Right cardiac atrium (tissue), 5 donors: Measurements from ENCODE around the gene TMEM242. TPM values are rescaled to one million over a fixed set of nuclear protein-coding genes. Genes with fewer than 3 reads are reported as not detected.

Source experiments
- ATAC-seq, 2 donors: fragments of 200-7000 bp; cut with Tn5 transposase; one replicate each; pipeline versions ENCODE4 v1.8.0 to v1.9.1; 2020; ENCODE audit warnings: moderate library complexity in 2 of 2, mild to moderate bottlenecking in 1 of 2
- DNase-seq, 3 donors: peaks; one replicate each; pipeline ENCODE4 v3.0.0-alpha.2; 2020
- H3K27ac ChIP-seq: one replicate; pipeline ENCODE4 v1.5.1; 2013; ENCODE audit warnings: mild to moderate bottlenecking, low read length, control low read depth, moderate library complexity
- H3K27me3 ChIP-seq: one replicate; pipeline ENCODE4 v1.6.1; 2013; ENCODE audit not compliant: control insufficient read depth, insufficient read depth
- H3K4me1 ChIP-seq: one replicate; pipeline ENCODE4 v1.6.1; 2013; ENCODE audit warnings: low read length; ENCODE audit not compliant: control insufficient read depth, insufficient read depth
- H3K4me3 ChIP-seq: one replicate; pipeline ENCODE4 v1.5.1; 2013; ENCODE audit warnings: low read length, control low read depth
- H3K9me3 ChIP-seq: one replicate; pipeline ENCODE4 v1.6.1; 2013; ENCODE audit warnings: low read length; ENCODE audit not compliant: control insufficient read depth
- WGBS: extraction: QIAGEN DNeasy Blood & Tissue Kit; methylation state at CpG from one replicate; pipeline ENCODE4 v1.1.7; 2013; 5-methylcytosine and 5-hydroxymethylcytosine counted together
- intact Hi-C, 4 donors: fragments of 100-400 bp; cut with DNase I; formaldehyde crosslinking; loops; one replicate each; pipeline versions ENCODE4 v1.11.0 to v1.14.0; 2022 to 2023
- long read RNA-seq, 4 donors: library from polyadenylated mRNA; unstranded; transcript quantifications; one replicate each; pipeline ENCODE4 v2.0.0, GENCODE V29; 2020 to 2021
- polyA plus RNA-seq: library from polyadenylated mRNA; stranded (reverse); fragments of 200-250 nt; gene quantifications from one replicate; pipeline ENCODE4 v1.2.3, GENCODE V29; 2013
- total RNA-seq, 4 donors: library from RNA; stranded (reverse); fragmentation: NEBNext Ultra II Directional; extraction: Animal tissue kit (Norgen Biotek cat#: 25700); gene quantifications; one replicate each; pipeline ENCODE4 v1.2.1, GENCODE V29; 2021
- donor health status: healthy with polysubstance abuse.
- donor health status: DM: no; HTN: yes; CAD: no.
- donor health status: DM: no; HTN: no; CAD: no.
- donor health status: DM: no; HTN: yes; CAD: no; lungs with severe emphysema.
- donor health status: DM: yes; HTN: yes; CAD: no.

Gene TMEM242
- total RNA-seq, result 10 to 100 TPM; 11.5 to 14.8 (median 13.8) TPM
- polyA plus RNA-seq, result 12.3 TPM
- long read RNA-seq, donor 1, full-length matches to known transcripts, result 29 of 31 reads
- long read RNA-seq, donor 1, partial matches to known transcripts, result 0 of 31 reads
- long read RNA-seq, donor 1, other reads (novel, unspliced or antisense), result 2 of 31 reads
- long read RNA-seq, donor 2, full-length matches to known transcripts, result 12 of 15 reads
- long read RNA-seq, donor 2, partial matches to known transcripts, result 2 of 15 reads
- long read RNA-seq, donor 2, other reads (novel, unspliced or antisense), result 1 of 15 reads
- long read RNA-seq, donor 3, full-length matches to known transcripts, result 46 of 51 reads
- long read RNA-seq, donor 3, partial matches to known transcripts, result 0 of 51 reads
- long read RNA-seq, donor 3, other reads (novel, unspliced or antisense), result 5 of 51 reads
- long read RNA-seq, donor 4, full-length matches to known transcripts, result 16 of 19 reads
- long read RNA-seq, donor 4, partial matches to known transcripts, result 1 of 19 reads
- long read RNA-seq, donor 4, other reads (novel, unspliced or antisense), result 2 of 19 reads

- H3K4me3 ChIP-seq, result peak within 1 kb of the TSS; percentile 61
- WGBS, result under 1% methylated on average over 42 of the region's 42 CpGs
- no peaks in the 10 kb centered on the region for H3K27me3 ChIP-seq
- ATAC-seq, result peak; percentile 95 to 96
- peak; percentile 91 to 96 (median 96) for DNase-seq
- H3K27ac ChIP-seq, result peak within 1 kb of the TSS; percentile 96
- intact Hi-C loops, result loop anchor here in 2 of 4 donors (10.0 kb wide), 1 partner anchor 61 kb away; the partner anchor contains the start of gene ZDHHC14 (in 2 of the 2)
- H3K4me1 ChIP-seq, result peaks cover 4% of the 10 kb centered on the region
- H3K9me3 ChIP-seq, result no peaks in the 10 kb centered on the region
Observed at GRCh38 chr6:157323255-157323965, at the start of gene TMEM242. Gene TMEM242 (minus strand): TSS chr6:157323519. CDS start chr6:157323499, 20 bp downstream.

GRCh38 chr6:157372501-157373280 is 49.4 kb upstream of the TMEM242 start:
- H3K4me3 ChIP-seq, result no peak overlapping the region
- no peak for ATAC-seq
- H3K27me3 ChIP-seq, result no peaks in the 10 kb centered on the region
- intact Hi-C loops, result no loop called here
- no peaks in the 10 kb centered on the region for H3K9me3 ChIP-seq
- no peak overlapping the region for H3K27ac ChIP-seq
- no peak for DNase-seq
- WGBS, result 93% methylated on average over 10 of the region's 10 CpGs
- H3K4me1 ChIP-seq, result no peaks in the 10 kb centered on the region

- intact Hi-C loops, result no loop called here
- ATAC-seq (no peak), DNase-seq (no peak)
- WGBS, result 89% methylated on average over 1 of the region's 1 CpG
- Histone ChIP-seq H3K27ac (no peak overlapping the region), H3K4me1 (no peaks in the 10 kb centered on the region), H3K4me3 (no peak overlapping the region), H3K9me3 (no peaks in the 10 kb centered on the region), H3K27me3 (no peaks in the 10 kb centered on the region)
Observed at GRCh38 chr6:157370755-157371154, 47.4 kb upstream of the TMEM242 start.

- Histone ChIP-seq H3K27ac (no peak overlapping the region), H3K4me3 (no peak overlapping the region), H3K27me3 (no peaks in the 10 kb centered on the region), H3K9me3 (no peaks in the 10 kb centered on the region), H3K4me1 (no peaks in the 10 kb centered on the region)
- intact Hi-C loops, result no loop called here
- ATAC-seq, result no peak
- DNase-seq, result no peak
- WGBS, result 81% methylated on average over 7 of the region's 7 CpGs
Observed at GRCh38 chr6:157368359-157369049, 45.2 kb upstream of the TMEM242 start.

- H3K4me3 ChIP-seq, result no peak overlapping the region
- H3K27ac ChIP-seq, result no peak overlapping the region
- DNase-seq, result peak in 1 of 3 donors; percentile 36
- H3K4me1 ChIP-seq, result no peaks in the 10 kb centered on the region
- H3K9me3 ChIP-seq, result no peaks in the 10 kb centered on the region
- ATAC-seq, result no peak
- intact Hi-C loops, result no loop called here
- H3K27me3 ChIP-seq, result no peaks in the 10 kb centered on the region
- WGBS, result 88% methylated on average over 11 of the region's 11 CpGs
Observed at GRCh38 chr6:157366648-157367047, 43.3 kb upstream of the TMEM242 start.

GRCh38 chr6:157364705-157365104 is 41.4 kb upstream of the TMEM242 start:
- no peaks in the 10 kb centered on the region for H3K27me3 ChIP-seq
- ATAC-seq (no peak), DNase-seq (no peak)
- no peak overlapping the region for H3K27ac ChIP-seq
- H3K4me3 ChIP-seq, result no peak overlapping the region
- no peaks in the 10 kb centered on the region for H3K4me1 ChIP-seq
- intact Hi-C loops, result no loop called here
- no peaks in the 10 kb centered on the region for H3K9me3 ChIP-seq
- 97% methylated on average over 1 of the region's 1 CpG for WGBS

- Histone ChIP-seq H3K27ac (no peak overlapping the region), H3K27me3 (no peaks in the 10 kb centered on the region), H3K4me3 (no peak overlapping the region), H3K9me3 (no peaks in the 10 kb centered on the region), H3K4me1 (no peaks in the 10 kb centered on the region)
- intact Hi-C loops, result no loop called here
- 69% methylated on average over 3 of the region's 3 CpGs for WGBS
- ATAC-seq (no peak), DNase-seq (no peak)
Observed at GRCh38 chr6:157361886-157362285, 38.6 kb upstream of the TMEM242 start.

GRCh38 chr6:157358287-157358686 is 35.0 kb upstream of the TMEM242 start:
- ATAC-seq (no peak), DNase-seq (no peak)
- no peaks in the 10 kb centered on the region for H3K4me1 ChIP-seq
- 78% methylated on average over 8 of the region's 8 CpGs for WGBS
- H3K27me3 ChIP-seq, result no peaks in the 10 kb centered on the region
- no peak overlapping the region for H3K4me3 ChIP-seq
- no peak overlapping the region for H3K27ac ChIP-seq
- intact Hi-C loops, result no loop called here
- no peaks in the 10 kb centered on the region for H3K9me3 ChIP-seq

GRCh38 chr6:157346373-157346772 is 23.1 kb upstream of the TMEM242 start:
- WGBS, result 76% methylated on average over 2 of the region's 2 CpGs
- ATAC-seq (no peak), DNase-seq (no peak)
- no peak overlapping the region for H3K4me3 ChIP-seq
- H3K27ac ChIP-seq, result no peak overlapping the region
- H3K27me3 ChIP-seq, result no peaks in the 10 kb centered on the region
- H3K4me1 ChIP-seq, result no peaks in the 10 kb centered on the region
- intact Hi-C loops, result no loop called here
- no peaks in the 10 kb centered on the region for H3K9me3 ChIP-seq

- WGBS, result 63% methylated on average over 4 of the region's 4 CpGs
- H3K27ac ChIP-seq, result no peak overlapping the region
- intact Hi-C loops, result no loop called here
- H3K9me3 ChIP-seq, result no peaks in the 10 kb centered on the region
- no peak overlapping the region for H3K4me3 ChIP-seq
- DNase-seq (no peak), ATAC-seq (no peak)
- no peaks in the 10 kb centered on the region for H3K4me1 ChIP-seq
- H3K27me3 ChIP-seq, result no peaks in the 10 kb centered on the region
Observed at GRCh38 chr6:157343732-157344131, 20.4 kb upstream of the TMEM242 start.
